Left lung (tissue), 10 donors: ENCODE results near the gene IDH2. TPM values are rescaled to one million over a fixed set of nuclear protein-coding genes. Genes with fewer than 3 reads are reported as not detected.

Experiments
- ATAC-seq: fragments of 200-7000 bp; cut with Tn5 transposase; one replicate; pipeline ENCODE4 v1.9.1; 2020; ENCODE audit warnings: moderate library complexity
- DNase-seq, 4 donors: peaks; one replicate each; pipeline ENCODE4 v3.0.0-alpha.2; 2013 to 2020
- H3K27ac ChIP-seq, 2 donors: fragments of 200-600 bp; sonication (generic) in 1 of 2; one replicate each; pipeline versions ENCODE4 v1.5.0 to v1.8.0; 2020 to 2021
- H3K27me3 ChIP-seq, 2 donors: fragments of 200-600 bp; sonication (generic) in 1 of 2; one replicate each; pipeline versions ENCODE4 v1.5.0 to v1.8.0; 2020 to 2021
- H3K36me3 ChIP-seq, 2 donors: fragments of 200-600 bp; sonication (generic) in 1 of 2; one replicate each; pipeline versions ENCODE4 v1.5.0 to v1.8.0; 2020 to 2021
- H3K4me1 ChIP-seq, 2 donors: fragments of 200-600 bp; one replicate each; pipeline ENCODE4 v1.8.0; 2021
- H3K4me3 ChIP-seq, 2 donors: fragments of 200-600 bp; sonication (generic) in 1 of 2; one replicate each; pipeline versions ENCODE4 v1.5.0 to v1.8.0; 2020 to 2021; ENCODE audit warnings: mild to moderate bottlenecking in 1 of 2
- H3K9me3 ChIP-seq, 2 donors: fragments of 200-600 bp; sonication (generic) in 1 of 2; one replicate each; pipeline versions ENCODE4 v1.5.0 to v1.8.0; 2020 to 2021
- CTCF ChIP-seq, 2 donors: fragments of 200-600 bp; sonication (generic) in 1 of 2; IDR thresholded peaks; one replicate each; pipeline versions ENCODE4 v1.5.0 to v1.8.0; 2021; ENCODE audit warnings: antibody characterized with exemption in 2 of 2
- intact Hi-C, 2 donors: fragments of 100-400 bp; cut with DNase I; formaldehyde crosslinking; loops; one replicate each; pipeline versions ENCODE4 v1.11.2 to v1.14.2; 2022
- polyA plus RNA-seq, 6 donors: library from polyadenylated mRNA; unstranded; fragments of 120-200 nt; gene quantifications; one replicate each; pipeline ENCODE4 v1.2.1, GENCODE V29; 2013; ENCODE audit not compliant: insufficient read length in 6 of 6
- total RNA-seq, 2 donors: library from RNA; stranded (reverse); fragmentation: NEBNext Ultra II Directional; extraction: Animal tissue kit (Norgen Biotek cat#: 25700); gene quantifications; one replicate each; pipeline ENCODE4 v1.2.1, GENCODE V29; 2021
- donor health status: DM: no; HTN: yes; CAD: no.
- donor health status: DM: no; HTN: no; CAD: no.

The IDH2 gene
- total and polyA plus RNA-seq, 8 donors = 92.7 to 137 (median 119) TPM

GRCh38 chr15:90067181-90067952 lies 34.9 kb downstream of the IDH2 start:
- ATAC-seq (no peak), DNase-seq (peak in 1 of 4 donors; percentile 76)
- Histone ChIP-seq H3K36me3 (peaks cover 0 to 32% of the 10 kb centered on the region in 2 donors), H3K4me1 (peaks cover 20 to 81% of the 10 kb centered on the region in 2 donors), H3K9me3 (no peaks in the 10 kb centered on the region), H3K4me3 (no peak overlapping the region), H3K27me3 (no peaks in the 10 kb centered on the region), H3K27ac (peak overlapping the region in 1 of 2 donors; percentile 96)
- no peak for TF ChIP-seq CTCF (IDR thresholded peaks at IDR 0.05)
- intact Hi-C loops = loop anchor here in 1 of 2 donors (5.0 kb wide), 1 partner anchor 35 kb away; no protein-coding TSS in a partner anchor

- Histone ChIP-seq H3K36me3 (peaks cover 0 to 28% of the 10 kb centered on the region in 2 donors), H3K4me1 (peaks cover 35 to 84% of the 10 kb centered on the region in 2 donors), H3K4me3 (no peak overlapping the region), H3K9me3 (no peaks in the 10 kb centered on the region), H3K27me3 (no peaks in the 10 kb centered on the region), H3K27ac (peak overlapping the region; percentile 81 to 96)
- DNase-seq (no peak), ATAC-seq (no peak)
- TF ChIP-seq CTCF (IDR thresholded peaks at IDR 0.05) = no peak
- intact Hi-C loops = loop anchor here in 1 of 2 donors (5.0 kb wide), 1 partner anchor 33 kb away; no protein-coding TSS in a partner anchor
These were observed 36.6 kb downstream of the IDH2 start for GRCh38 chr15:90065682-90066049.

- Histone ChIP-seq H3K27me3 (no peaks in the 10 kb centered on the region), H3K27ac (peak overlapping the region; percentile 81 to 96), H3K9me3 (no peaks in the 10 kb centered on the region), H3K4me3 (no peak overlapping the region), H3K4me1 (peaks cover 37 to 84% of the 10 kb centered on the region in 2 donors), H3K36me3 (peaks cover 0 to 28% of the 10 kb centered on the region in 2 donors)
- intact Hi-C loops = loop anchor here in 1 of 2 donors (5.0 kb wide), 1 partner anchor 33 kb away; no protein-coding TSS in a partner anchor
- peak in 2 of 4 donors; percentile 82 to 95 for DNase-seq
- peak; percentile 23 for ATAC-seq
- TF ChIP-seq CTCF (IDR thresholded peaks at IDR 0.05) = no peak
These were observed 37.2 kb downstream of the IDH2 start for GRCh38 chr15:90064911-90065681.

- no peak for TF ChIP-seq CTCF (IDR thresholded peaks at IDR 0.05)
- Histone ChIP-seq H3K36me3 (peaks cover 0 to 20% of the 10 kb centered on the region in 2 donors), H3K4me1 (peaks cover 48 to 84% of the 10 kb centered on the region in 2 donors), H3K4me3 (no peak overlapping the region), H3K9me3 (no peaks in the 10 kb centered on the region), H3K27me3 (no peaks in the 10 kb centered on the region), H3K27ac (peak overlapping the region; percentile 83 to 96)
- DNase-seq (peak in 2 of 4 donors; percentile 86 to 90), ATAC-seq (peak; percentile 10)
- intact Hi-C loops = no loop called here
These were observed 38.5 kb downstream of the IDH2 start for GRCh38 chr15:90063770-90064247.
